PC-9 (cell line): ENCODE data around the gene SNX33. TPM values are rescaled to one million over a fixed set of nuclear protein-coding genes. Genes with fewer than 3 reads are reported as not detected.

ENCODE experiments used
- BruUV-seq: library from RNA; stranded (reverse); fragments of 400-500 nt; replicated peaks from 2 replicates; lab custom pipeline; 2021; lab: Mats Ljungman, UMichigan
- CTCF ChIA-PET: fragments of 300-600 bp; sonication (Branson Sonifier 250); formaldehyde crosslinking; loops from one replicate; lab custom pipeline; 2022; ENCODE audit warnings: antibody characterized with exemption; lab: Charles Lee
- POLR2A ChIA-PET: fragments of 300-600 bp; sonication (Branson Sonifier 250); formaldehyde crosslinking; loops from one replicate; lab custom pipeline; 2022; ENCODE audit warnings: antibody characterized with exemption; ENCODE audit not compliant: unreplicated experiment; lab: Charles Lee
- DNase-seq, 2 experiments: peaks; one replicate each; pipeline versions ENCODE4 v3.0.0 to v3.0.0-alpha.2; 2015 to 2022; ENCODE audit warnings: mixed read lengths in 1 of 2
- H2AFZ ChIP-seq: fragments of 200-600 bp; sonication (generic); 2 replicates; pipeline ENCODE4 v1.8.1; 2017; ENCODE audit warnings: antibody characterized with exemption
- H3F3A ChIP-seq: fragments of 200-600 bp; sonication (generic); 2 replicates; pipeline ENCODE4 v1.8.1; 2017; ENCODE audit warnings: antibody characterized with exemption, mild to moderate bottlenecking, low read depth; ENCODE audit not compliant: insufficient read depth
- H3K27ac ChIP-seq: fragments of 200-600 bp; sonication (generic); 2 replicates; pipeline ENCODE4 v1.6.1; 2016; ENCODE audit warnings: mixed run types
- H3K27me3 ChIP-seq: fragments of 200-600 bp; sonication (generic); 2 replicates; pipeline ENCODE4 v1.6.1; 2016; ENCODE audit warnings: low read depth, mixed run types; ENCODE audit not compliant: insufficient read depth
- H3K36me3 ChIP-seq: fragments of 200-600 bp; sonication (generic); 2 replicates; pipeline ENCODE4 v1.6.1; 2016; ENCODE audit warnings: low read depth, mixed run types
- H3K4me1 ChIP-seq: fragments of 200-600 bp; sonication (generic); replicated peaks from 2 replicates; pipeline ENCODE4 v1.6.1; 2016; ENCODE audit warnings: mixed run types; ENCODE audit not compliant: insufficient read depth
- H3K4me2 ChIP-seq: fragments of 200-600 bp; sonication (generic); 2 replicates; pipeline ENCODE4 v1.6.1; 2017; ENCODE audit warnings: mixed run types
- H3K4me3 ChIP-seq: fragments of 200-600 bp; sonication (generic); 2 replicates; pipeline ENCODE4 v1.6.1; 2016; ENCODE audit warnings: mixed run types
- H3K79me2 ChIP-seq: fragments of 200-600 bp; sonication (generic); 2 replicates; pipeline ENCODE4 v1.6.1; 2017; ENCODE audit warnings: low read depth, mixed run types
- H3K9me2 ChIP-seq: fragments of 200-600 bp; sonication (generic); 2 replicates; pipeline ENCODE4 v1.8.1; 2017; ENCODE audit warnings: mild to moderate bottlenecking; ENCODE audit not compliant: insufficient read depth
- H3K9me3 ChIP-seq: fragments of 200-600 bp; sonication (generic); 2 replicates; pipeline ENCODE4 v1.8.1; 2016; ENCODE audit warnings: low read depth; ENCODE audit not compliant: insufficient read depth
- H4K20me1 ChIP-seq: fragments of 200-600 bp; sonication (generic); 2 replicates; pipeline ENCODE4 v1.8.1; 2017; ENCODE audit not compliant: insufficient read depth
- EZH2 ChIP-seq: fragments of 200-600 bp; sonication (generic); IDR thresholded peaks from 2 replicates; pipeline ENCODE4 v1.8.0; 2017; ENCODE audit warnings: antibody characterized with exemption, low read depth
- intact Hi-C: fragments of 100-400 bp; cut with micrococcal nuclease; formaldehyde crosslinking; loops from one replicate; pipeline ENCODE4 v1.10.0; 2022; ENCODE audit not compliant: unreplicated experiment
- total RNA-seq: library from RNA; stranded (reverse); gene quantifications from 2 replicates; pipeline ENCODE4 v1.2.3, GENCODE V29; 2021
- TF ChIP-seq, protein P1 (sequence below): fragments of 200-600 bp; sonication (generic); conservative IDR thresholded peaks from 2 replicates; pipeline ENCODE4 v1.6.1; 2017; ENCODE audit warnings: mixed run types, antibody characterized with exemption, mild to moderate bottlenecking, moderate library complexity

SNX33 gene
- total RNA-seq, 1 experiment from 2014 or later: 27.8 TPM

DNA sequence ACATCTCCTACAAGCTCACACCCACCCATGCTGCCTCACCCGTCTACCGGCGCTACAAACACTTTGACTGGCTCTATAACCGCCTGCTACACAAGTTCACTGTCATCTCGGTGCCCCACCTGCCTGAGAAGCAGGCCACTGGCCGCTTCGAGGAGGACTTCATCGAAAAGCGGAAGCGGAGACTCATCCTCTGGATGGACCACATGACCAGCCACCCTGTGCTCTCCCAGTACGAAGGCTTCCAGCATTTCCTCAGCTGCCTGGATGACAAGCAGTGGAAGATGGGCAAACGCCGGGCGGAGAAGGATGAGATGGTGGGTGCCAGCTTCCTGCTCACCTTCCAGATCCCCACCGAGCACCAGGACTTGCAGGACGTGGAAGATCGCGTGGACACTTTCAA lies 2.1 kb downstream of the SNX33 start:
- Histone ChIP-seq H3K36me3 (0 out of 2 replicates have a peak, but pooled peaks cover under 1% of the 10 kb centered on the region), H3K27me3 (no peaks in the 10 kb centered on the region), H2AFZ (no peak overlapping the region), H3K4me2 (peak overlapping the region; percentile 96), H3F3A (peaks cover 25% of the 10 kb centered on the region), H3K9me3 (no peaks in the 10 kb centered on the region), H3K27ac (no peak overlapping the region), H3K4me3 (peak overlapping the region; percentile 52; the same call in 1 of the 2 replicates), H3K9me2 (no peaks in the 10 kb centered on the region), H3K4me1 (peaks cover 78% of the 10 kb centered on the region), H4K20me1 (peaks cover 24% of the 10 kb centered on the region), H3K79me2 (peaks cover 87% of the 10 kb centered on the region)
- no peak for TF ChIP-seq EZH2
- TF ChIP-seq, protein P1, sequence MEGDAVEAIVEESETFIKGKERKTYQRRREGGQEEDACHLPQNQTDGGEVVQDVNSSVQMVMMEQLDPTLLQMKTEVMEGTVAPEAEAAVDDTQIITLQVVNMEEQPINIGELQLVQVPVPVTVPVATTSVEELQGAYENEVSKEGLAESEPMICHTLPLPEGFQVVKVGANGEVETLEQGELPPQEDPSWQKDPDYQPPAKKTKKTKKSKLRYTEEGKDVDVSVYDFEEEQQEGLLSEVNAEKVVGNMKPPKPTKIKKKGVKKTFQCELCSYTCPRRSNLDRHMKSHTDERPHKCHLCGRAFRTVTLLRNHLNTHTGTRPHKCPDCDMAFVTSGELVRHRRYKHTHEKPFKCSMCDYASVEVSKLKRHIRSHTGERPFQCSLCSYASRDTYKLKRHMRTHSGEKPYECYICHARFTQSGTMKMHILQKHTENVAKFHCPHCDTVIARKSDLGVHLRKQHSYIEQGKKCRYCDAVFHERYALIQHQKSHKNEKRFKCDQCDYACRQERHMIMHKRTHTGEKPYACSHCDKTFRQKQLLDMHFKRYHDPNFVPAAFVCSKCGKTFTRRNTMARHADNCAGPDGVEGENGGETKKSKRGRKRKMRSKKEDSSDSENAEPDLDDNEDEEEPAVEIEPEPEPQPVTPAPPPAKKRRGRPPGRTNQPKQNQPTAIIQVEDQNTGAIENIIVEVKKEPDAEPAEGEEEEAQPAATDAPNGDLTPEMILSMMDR: no peak
- CTCF ChIA-PET: interaction anchor here (0.6 kb wide), 1 partner anchor 18 kb away, joined by 3 read pairs; no protein-coding TSS in a partner anchor
- no peak for DNase-seq
- no TSS peak for BruUV-seq
- intact Hi-C loops: no loop called here
- POLR2A ChIA-PET: no interaction called here

DNA sequence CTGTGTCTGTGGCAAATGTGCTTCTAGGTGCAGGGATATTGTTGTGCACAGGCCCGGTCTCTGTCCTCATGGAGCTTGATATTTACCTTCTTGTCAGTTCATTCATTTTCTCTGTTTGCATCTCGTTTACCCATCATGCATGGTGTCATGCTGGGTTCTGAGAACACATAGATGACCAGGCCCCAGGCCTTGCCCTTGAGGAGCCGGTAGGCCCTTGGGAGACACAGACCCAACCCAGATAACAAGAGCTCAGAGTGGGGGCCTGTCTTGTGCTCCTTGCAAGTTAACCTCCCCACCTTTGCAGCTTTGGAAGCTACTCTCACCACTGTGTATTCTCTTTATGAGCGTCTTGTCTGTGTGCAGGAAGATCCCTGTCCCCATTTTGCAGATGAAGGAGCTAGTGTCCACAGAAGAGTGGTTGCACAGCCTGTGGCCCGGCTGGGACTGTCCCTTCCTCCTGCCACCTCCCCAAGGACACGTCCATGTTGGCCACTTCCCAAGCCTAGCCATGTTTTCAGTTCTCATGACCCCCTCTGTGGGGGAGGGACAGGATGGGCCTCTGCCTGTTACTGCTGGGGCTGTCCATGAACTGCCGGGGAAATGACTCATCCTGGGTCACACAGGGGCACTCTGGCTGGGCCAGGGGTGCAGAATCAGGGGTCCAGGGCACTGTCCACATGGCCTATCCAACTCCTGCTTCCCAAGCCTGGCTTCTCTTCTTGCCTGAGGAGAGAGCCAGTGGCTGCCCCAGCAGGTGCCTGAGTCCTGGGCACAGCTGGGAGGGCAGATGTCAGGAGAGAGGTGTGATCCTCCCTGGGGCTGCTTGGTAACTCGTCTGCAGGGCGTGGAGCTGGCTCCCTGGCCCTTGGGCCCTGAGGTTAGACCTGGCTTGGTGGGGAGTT lies 3.4 kb downstream of the SNX33 start:
- H3K27ac ChIP-seq: peak overlapping the region; percentile 55; the same call in 1 of the 2 replicates
- CTCF ChIA-PET: interaction anchor here (0.6 to 1.3 kb wide), 4 partner anchors 10 to 283 kb away, joined by 3 to 6 read pairs (median 4); no protein-coding TSS in a partner anchor
- peak in 1 of 2 experiments; percentile 51 for DNase-seq
- H3K27me3 ChIP-seq: no peaks in the 10 kb centered on the region
- no peaks in the 10 kb centered on the region for H3K9me3 ChIP-seq
- H3F3A ChIP-seq: peaks cover 24% of the 10 kb centered on the region
- H3K9me2 ChIP-seq: no peaks in the 10 kb centered on the region
- TF ChIP-seq EZH2: no peak
- H3K4me3 ChIP-seq: peak overlapping the region; percentile 52
- intact Hi-C loops: loop anchor here (1.0 kb wide), 1 partner anchor 10 kb away; no protein-coding TSS in a partner anchor
- peaks cover 93% of the 10 kb centered on the region for H3K79me2 ChIP-seq
- H4K20me1 ChIP-seq: peaks cover 30% of the 10 kb centered on the region
- no TSS peak for BruUV-seq
- POLR2A ChIA-PET: interaction anchor here (0.6 to 0.7 kb wide), 3 partner anchors 26 to 283 kb away, joined by 4 to 6 read pairs (median 5); partner anchors contain the start of gene SNUPN
- H2AFZ ChIP-seq: no peak overlapping the region
- H3K36me3 ChIP-seq: 0 out of 2 replicates have a peak, but pooled peaks cover 7% of the 10 kb centered on the region
- peaks cover 69% of the 10 kb centered on the region for H3K4me1 ChIP-seq
- H3K4me2 ChIP-seq: peak overlapping the region; percentile 96

DNA sequence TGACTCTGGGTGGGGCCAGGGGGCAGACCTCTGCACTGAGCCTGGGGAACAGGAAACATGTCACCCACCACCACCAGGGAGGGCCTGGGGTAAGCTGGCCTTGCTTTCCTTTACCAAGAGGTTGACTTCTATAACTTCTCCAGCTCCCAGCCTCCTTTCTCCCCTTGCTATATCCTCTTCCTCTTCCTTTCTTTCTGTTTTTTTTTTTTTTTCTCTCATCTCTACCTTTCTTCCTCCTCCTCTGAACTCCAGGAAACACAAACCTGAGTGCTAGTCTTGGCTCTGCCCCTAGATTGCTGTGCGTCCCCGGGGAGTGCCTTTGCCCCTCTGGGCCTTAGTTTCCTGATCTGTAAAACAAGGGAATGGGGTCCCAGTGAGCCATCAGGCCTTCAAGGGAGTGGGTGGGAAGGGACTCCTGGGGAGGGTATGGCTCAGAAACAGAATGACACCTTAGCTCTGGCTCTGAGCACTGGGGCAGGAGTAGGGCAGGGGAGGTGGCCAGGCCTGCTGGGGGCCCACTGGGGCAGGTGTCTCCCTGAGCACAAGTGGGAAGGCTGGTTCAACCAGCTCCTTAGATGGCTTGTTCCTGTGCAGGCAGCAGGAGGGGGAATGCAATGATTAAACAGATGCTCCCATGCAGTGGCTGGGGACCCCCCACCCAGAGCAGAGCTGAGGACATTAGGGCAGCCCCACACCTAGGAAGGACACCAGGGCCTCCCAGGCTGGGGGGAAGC lies 4.3 kb downstream of the SNX33 start:
- Histone ChIP-seq H3K9me2 (no peaks in the 10 kb centered on the region), H3K27me3 (no peaks in the 10 kb centered on the region), H3K4me1 (peaks cover 61% of the 10 kb centered on the region), H2AFZ (no peak overlapping the region), H3K27ac (peak overlapping the region; percentile 55; the same call in 1 of the 2 replicates), H3K4me3 (peak overlapping the region; percentile 52), H3K4me2 (peak overlapping the region; percentile 96), H4K20me1 (peaks cover 30% of the 10 kb centered on the region), H3F3A (peaks cover 22% of the 10 kb centered on the region), H3K9me3 (no peaks in the 10 kb centered on the region), H3K79me2 (peaks cover 87% of the 10 kb centered on the region), H3K36me3 (0 out of 2 replicates have a peak, but pooled peaks cover 7% of the 10 kb centered on the region)
- TF ChIP-seq EZH2: no peak
- TF ChIP-seq, protein P1: no peak
- ChIA-PET CTCF (interaction anchor here (0.6 to 1.3 kb wide), 4 partner anchors 29 to 284 kb away, joined by 3 to 17 read pairs (median 6); partner anchors contain the start of gene PTPN9), POLR2A (interaction anchor here (0.6 to 0.7 kb wide), 3 partner anchors 13 to 787 kb away, joined by 3 to 40 read pairs (median 6); no protein-coding TSS in a partner anchor)
- no TSS peak for BruUV-seq
- intact Hi-C loops: loop anchor here (1.0 kb wide), 1 partner anchor 9 kb away; no protein-coding TSS in a partner anchor
- DNase-seq: no peak
